GM08714 (cell line): ENCODE results near the gene TTC23.

ENCODE experiments used
- H3K4me3 ChIP-seq: fragments of 200-500 bp; sonication (Bioruptor generic); 2 replicates; pipeline ENCODE4 v1.5.1; 2014; ENCODE audit warnings: mild to moderate bottlenecking, low read length, inconsistent platforms
- ZNF274 ChIP-seq: IDR thresholded peaks from 2 replicates; pipeline ENCODE4 v1.6.1; 2012; ENCODE audit warnings: mild to moderate bottlenecking, low read depth, low read length

The TTC23 gene

GRCh38 chr15:99110581-99111320 lies 138.6 kb downstream of the TTC23 start:
- TF ChIP-seq ZNF274, result no peak
- H3K4me3 ChIP-seq, result no peak overlapping the region

- H3K4me3 ChIP-seq, result no peak overlapping the region
- TF ChIP-seq ZNF274, result no peak
Measured at GRCh38 chr15:99110093-99110492, 139.3 kb downstream of the TTC23 start.

- no peak overlapping the region for H3K4me3 ChIP-seq
- TF ChIP-seq ZNF274, result no peak
Measured at GRCh38 chr15:99109555-99110021, 139.8 kb downstream of the TTC23 start.

- H3K4me3 ChIP-seq, result no peak overlapping the region
- no peak for TF ChIP-seq ZNF274
Measured at GRCh38 chr15:99108993-99109392, 140.4 kb downstream of the TTC23 start.

- TF ChIP-seq ZNF274, result no peak
- peak overlapping the region; percentile 83; the same call in 1 of the 2 replicates for H3K4me3 ChIP-seq
Measured at GRCh38 chr15:99106417-99107220, 142.8 kb downstream of the TTC23 start.

GRCh38 chr15:99105514-99106341 lies 143.7 kb downstream of the TTC23 start:
- no peak for TF ChIP-seq ZNF274
- peak overlapping the region; percentile 83; the same call in 1 of the 2 replicates for H3K4me3 ChIP-seq

GRCh38 chr15:99104788-99105513 lies 144.4 kb downstream of the TTC23 start, which contains the start of gene SYNM:
SYNM (plus strand) TSS chr15:99105080; CDS start chr15:99105200, 120 bp downstream.
- TF ChIP-seq ZNF274, result no peak
- peak within 1 kb of the TSS; percentile 83; the same call in 1 of the 2 replicates for H3K4me3 ChIP-seq

GRCh38 chr15:99103279-99103678 lies 146.1 kb downstream of the TTC23 start:
- H3K4me3 ChIP-seq, result no peak overlapping the region
- TF ChIP-seq ZNF274, result no peak

GRCh38 chr15:99102332-99103235 lies 146.8 kb downstream of the TTC23 start:
- TF ChIP-seq ZNF274, result no peak
- no peak overlapping the region for H3K4me3 ChIP-seq

- H3K4me3 ChIP-seq, result no peak overlapping the region
- no peak for TF ChIP-seq ZNF274
Measured at GRCh38 chr15:99101501-99101900, 147.9 kb downstream of the TTC23 start.

GRCh38 chr15:99100245-99101173 lies 148.9 kb downstream of the TTC23 start:
- peak overlapping the region; percentile 13; the same call in 1 of the 2 replicates for H3K4me3 ChIP-seq
- TF ChIP-seq ZNF274, result no peak
